Astrocyte (in vitro differentiated cells and primary cell): ENCODE results near the gene RTN1. TPM values are rescaled to one million over a fixed set of nuclear protein-coding genes. Genes with fewer than 3 reads are reported as not detected.

ENCODE experiments used
- DNase-seq: peaks from one replicate; pipeline ENCODE4 v3.0.0-alpha.2; 2010; ENCODE audit warnings: low read depth
- FAIRE-seq: peaks from 2 replicates; lab custom pipeline; 2011; peaks lifted over from hg19 to GRCh38; lab: Jason Lieb, UNC
- H2AFZ ChIP-seq: 2 replicates; pipeline ENCODE4 v1.6.0; 2012; ENCODE audit warnings: low read depth, low read length, inconsistent platforms
- H3K27ac ChIP-seq: 2 replicates; pipeline ENCODE4 v1.5.1; 2011; ENCODE audit warnings: low read depth, low read length, inconsistent platforms
- H3K27me3 ChIP-seq: 2 replicates; pipeline ENCODE4 v1.6.0; 2011; ENCODE audit warnings: low read length, inconsistent platforms; ENCODE audit not compliant: insufficient read depth
- H3K36me3 ChIP-seq: 2 replicates; pipeline ENCODE4 v1.5.1; 2011; ENCODE audit warnings: low read length, inconsistent platforms; ENCODE audit not compliant: insufficient read depth
- H3K4me1 ChIP-seq: 2 replicates; pipeline ENCODE4 v1.5.1; 2011; ENCODE audit warnings: low read length, inconsistent platforms; ENCODE audit not compliant: insufficient read depth
- H3K4me2 ChIP-seq: 2 replicates; pipeline ENCODE4 v1.6.0; 2012; ENCODE audit warnings: low read length, inconsistent platforms
- H3K4me3 ChIP-seq: 2 replicates; pipeline ENCODE4 v1.5.1; 2011; ENCODE audit warnings: low read depth, mild to moderate bottlenecking, low read length, inconsistent platforms; ENCODE audit not compliant: insufficient read depth
- H3K79me2 ChIP-seq: 2 replicates; pipeline ENCODE4 v1.6.0; 2012; ENCODE audit warnings: mild to moderate bottlenecking, low read length, inconsistent platforms; ENCODE audit not compliant: insufficient read depth
- H3K9ac ChIP-seq: 2 replicates; pipeline ENCODE4 v1.6.0; 2012; ENCODE audit warnings: mild to moderate bottlenecking, low read length, inconsistent platforms
- H3K9me3 ChIP-seq: 2 replicates; pipeline ENCODE4 v1.5.1; 2012; ENCODE audit warnings: low read depth, mild to moderate bottlenecking, low read length, inconsistent platforms; ENCODE audit not compliant: insufficient read depth
- H4K20me1 ChIP-seq: 2 replicates; pipeline ENCODE4 v1.6.0; 2012; ENCODE audit warnings: low read length, inconsistent platforms; ENCODE audit not compliant: insufficient read depth
- H3K27ac Mint-ChIP-seq: one replicate; pipeline ENCODE4 v1.8.0; 2021; ENCODE audit warnings: mild to moderate bottlenecking, mixed read lengths; ENCODE audit not compliant: unreplicated experiment
- H3K27me3 Mint-ChIP-seq: one replicate; pipeline ENCODE4 v1.8.0; 2021; ENCODE audit warnings: low read depth, mixed read lengths; ENCODE audit not compliant: unreplicated experiment
- H3K36me3 Mint-ChIP-seq: one replicate; pipeline ENCODE4 v1.8.0; 2021; ENCODE audit warnings: low read depth, mixed read lengths; ENCODE audit not compliant: unreplicated experiment
- H3K4me1 Mint-ChIP-seq: one replicate; pipeline ENCODE4 v1.8.0; 2021; ENCODE audit warnings: low read depth, mixed read lengths; ENCODE audit not compliant: unreplicated experiment
- H3K4me3 Mint-ChIP-seq: one replicate; pipeline ENCODE4 v1.8.0; 2021; ENCODE audit warnings: mild to moderate bottlenecking, moderate library complexity, mixed read lengths; ENCODE audit not compliant: unreplicated experiment
- H3K9me3 Mint-ChIP-seq: one replicate; pipeline ENCODE4 v1.8.0; 2021; ENCODE audit warnings: mild to moderate bottlenecking, mixed read lengths; ENCODE audit not compliant: unreplicated experiment
- CTCF ChIP-seq: IDR thresholded peaks from 2 replicates; pipeline ENCODE4 v1.5.1; 2011; ENCODE audit warnings: low read depth, mild to moderate bottlenecking, inconsistent platforms, low read length, moderate library complexity; ENCODE audit not compliant: insufficient read depth
- EZH2 ChIP-seq: IDR thresholded peaks from 2 replicates; pipeline ENCODE4 v1.6.1; 2012; ENCODE audit warnings: mild to moderate bottlenecking, low read length, inconsistent platforms; ENCODE audit not compliant: insufficient read depth
- total RNA-seq: library from RNA; stranded (reverse); gene quantifications from 2 replicates; pipeline ENCODE4 v1.2.1, GENCODE V29; 2021

Gene RTN1
- total RNA-seq, 1 donor from 2014 or later = 1.2 TPM

- no peaks in the 10 kb centered on the region for H3K79me2 ChIP-seq
- DNase-seq (no peak), FAIRE-seq (no peak)
- no peaks in the 10 kb centered on the region for H3K4me1 ChIP-seq
- H3K9me3 ChIP-seq = no peaks in the 10 kb centered on the region
- H2AFZ ChIP-seq = no peak overlapping the region
- no peaks in the 10 kb centered on the region for H3K27me3 Mint-ChIP-seq
- H3K4me2 ChIP-seq = no peak overlapping the region
- no peaks in the 10 kb centered on the region for H3K9me3 Mint-ChIP-seq
- H3K4me3 ChIP-seq = no peak overlapping the region
- H3K27ac ChIP-seq = no peak overlapping the region
- H3K9ac ChIP-seq = no peak overlapping the region
- H3K4me3 Mint-ChIP-seq = no peak overlapping the region
- TF ChIP-seq CTCF (no peak), EZH2 (no peak)
- H3K36me3 Mint-ChIP-seq = no peaks in the 10 kb centered on the region
- H3K36me3 ChIP-seq = no peaks in the 10 kb centered on the region
- no peaks in the 10 kb centered on the region for H3K4me1 Mint-ChIP-seq
- no peak overlapping the region for H3K27ac Mint-ChIP-seq
- no peaks in the 10 kb centered on the region for H3K27me3 ChIP-seq
- no peaks in the 10 kb centered on the region for H4K20me1 ChIP-seq
Observed at GRCh38 chr14:59844186-59844812, 26.3 kb downstream of the RTN1 start.

GRCh38 chr14:59836116-59836515, 34.5 kb downstream of the RTN1 start:
- TF ChIP-seq CTCF (no peak), EZH2 (no peak)
- H3K4me3 ChIP-seq = no peak overlapping the region
- DNase-seq = no peak
- no peaks in the 10 kb centered on the region for H4K20me1 ChIP-seq
- H3K27me3 ChIP-seq = no peaks in the 10 kb centered on the region
- FAIRE-seq = peak; percentile 32
- H3K9ac ChIP-seq = no peak overlapping the region
- H2AFZ ChIP-seq = no peak overlapping the region
- H3K4me2 ChIP-seq = no peak overlapping the region
- no peak overlapping the region for H3K27ac ChIP-seq
- Mint-ChIP-seq H3K4me3 (no peak overlapping the region), H3K4me1 (no peaks in the 10 kb centered on the region), H3K27me3 (no peaks in the 10 kb centered on the region), H3K27ac (no peak overlapping the region), H3K36me3 (no peaks in the 10 kb centered on the region), H3K9me3 (no peaks in the 10 kb centered on the region)
- H3K79me2 ChIP-seq = no peaks in the 10 kb centered on the region
- no peaks in the 10 kb centered on the region for H3K9me3 ChIP-seq
- no peaks in the 10 kb centered on the region for H3K4me1 ChIP-seq
- no peaks in the 10 kb centered on the region for H3K36me3 ChIP-seq

- H4K20me1 ChIP-seq = no peaks in the 10 kb centered on the region
- Mint-ChIP-seq H3K4me1 (peaks cover 5% of the 10 kb centered on the region), H3K36me3 (no peaks in the 10 kb centered on the region), H3K27me3 (no peaks in the 10 kb centered on the region), H3K4me3 (no peak overlapping the region), H3K27ac (no peak overlapping the region), H3K9me3 (no peaks in the 10 kb centered on the region)
- no peak overlapping the region for H3K4me2 ChIP-seq
- H3K4me1 ChIP-seq = peaks cover 15% of the 10 kb centered on the region
- H3K9me3 ChIP-seq = no peaks in the 10 kb centered on the region
- H3K4me3 ChIP-seq = no peak overlapping the region
- no peak overlapping the region for H2AFZ ChIP-seq
- no peaks in the 10 kb centered on the region for H3K36me3 ChIP-seq
- TF ChIP-seq EZH2 = no peak
- no peaks in the 10 kb centered on the region for H3K79me2 ChIP-seq
- no peak overlapping the region for H3K27ac ChIP-seq
- H3K27me3 ChIP-seq = no peaks in the 10 kb centered on the region
- DNase-seq (no peak), FAIRE-seq (no peak)
- no peak overlapping the region for H3K9ac ChIP-seq
Observed at GRCh38 chr14:59832653-59833294, 37.8 kb downstream of the RTN1 start.
